Measurements from ENCODE around the gene AQP6. TPM values are rescaled to one million over a fixed set of nuclear protein-coding genes. Genes with fewer than 3 reads are reported as not detected.

The AQP6 gene
- total and polyA plus RNA-seq, 2 donors (not counting 1 experiment from before 2014, with no cell fraction given) = 0.17 TPM; not detected in 1

- no peaks in the 10 kb centered on the region for H3K36me3 ChIP-seq (ENCODE audit: control insufficient read depth, insufficient read depth, low read length)
- H3K4me3 ChIP-seq (replicated peaks in 1 of 4; ENCODE audit: control extremely low read depth in 1 of 4, insufficient read depth in 1 of 4, low read depth in 3 of 4, low read length in 4 of 4) = no peak overlapping the region
- H3K9me3 ChIP-seq (ENCODE audit: control insufficient read depth, insufficient read depth, low read depth, low read length) = no peaks in the 10 kb centered on the region
- H3K4me2 ChIP-seq (ENCODE audit: extremely low read depth, insufficient read depth, low read length) = no peak overlapping the region
- H3K4me1 ChIP-seq (ENCODE audit: control insufficient read depth, extremely low read depth, insufficient read depth, low read length) = no peaks in the 10 kb centered on the region
- H3K27me3 ChIP-seq (ENCODE audit: control insufficient read depth, insufficient read depth, low read length) = no peaks in the 10 kb centered on the region
- no peaks in the 10 kb centered on the region for H3K79me2 ChIP-seq (ENCODE audit: control insufficient read depth, insufficient read depth, low read length)
- H4K20me1 ChIP-seq (ENCODE audit: control insufficient read depth, extremely low read depth, insufficient read depth, low read length) = no peaks in the 10 kb centered on the region
- DNase-seq (ENCODE audit: low read depth in 2 of 2) = no peak
- H3K9ac ChIP-seq (ENCODE audit: insufficient read depth, low read length) = no peak overlapping the region
- no peak overlapping the region for H3K27ac ChIP-seq (ENCODE audit: insufficient read depth, low read length)
- no peak overlapping the region for H2AFZ ChIP-seq (ENCODE audit: low read length)
- TF ChIP-seq EZH2 (IDR thresholded peaks at IDR 0.05; ENCODE audit: low read length, missing control alignments) (no peak), CTCF (conservative IDR thresholded peaks at IDR 0.05 in 1 of 2, IDR thresholded peaks at IDR 0.05 in 1 of 2; ENCODE audit: low read depth in 1 of 2, low read length in 2 of 2) (no peak)
Observed at GRCh38 chr12:49939707-49940106, 33.0 kb upstream of the AQP6 start.

GRCh38 chr12:49941556-49942511, 30.9 kb upstream of the AQP6 start:
- no peak overlapping the region for H3K27ac ChIP-seq (ENCODE audit: insufficient read depth, low read length)
- DNase-seq (ENCODE audit: low read depth in 2 of 2) = no peak
- TF ChIP-seq CTCF (conservative IDR thresholded peaks at IDR 0.05 in 1 of 2, IDR thresholded peaks at IDR 0.05 in 1 of 2; ENCODE audit: low read depth in 1 of 2, low read length in 2 of 2) (no peak), EZH2 (IDR thresholded peaks at IDR 0.05; ENCODE audit: low read length, missing control alignments) (no peak)
- H3K36me3 ChIP-seq (ENCODE audit: control insufficient read depth, insufficient read depth, low read length) = no peaks in the 10 kb centered on the region
- H3K4me1 ChIP-seq (ENCODE audit: control insufficient read depth, extremely low read depth, insufficient read depth, low read length) = no peaks in the 10 kb centered on the region
- no peaks in the 10 kb centered on the region for H3K9me3 ChIP-seq (ENCODE audit: control insufficient read depth, insufficient read depth, low read depth, low read length)
- H2AFZ ChIP-seq (ENCODE audit: low read length) = no peak overlapping the region
- no peaks in the 10 kb centered on the region for H4K20me1 ChIP-seq (ENCODE audit: control insufficient read depth, extremely low read depth, insufficient read depth, low read length)
- no peaks in the 10 kb centered on the region for H3K79me2 ChIP-seq (ENCODE audit: control insufficient read depth, insufficient read depth, low read length)
- no peaks in the 10 kb centered on the region for H3K27me3 ChIP-seq (ENCODE audit: control insufficient read depth, insufficient read depth, low read length)
- no peak overlapping the region for H3K4me3 ChIP-seq (replicated peaks in 1 of 4; ENCODE audit: control extremely low read depth in 1 of 4, insufficient read depth in 1 of 4, low read depth in 3 of 4, low read length in 4 of 4)
- H3K4me2 ChIP-seq (ENCODE audit: extremely low read depth, insufficient read depth, low read length) = no peak overlapping the region
- H3K9ac ChIP-seq (ENCODE audit: insufficient read depth, low read length) = no peak overlapping the region

GRCh38 chr12:49942512-49942893, 30.2 kb upstream of the AQP6 start:
- no peak overlapping the region for H3K9ac ChIP-seq (ENCODE audit: insufficient read depth, low read length)
- H4K20me1 ChIP-seq (ENCODE audit: control insufficient read depth, extremely low read depth, insufficient read depth, low read length) = no peaks in the 10 kb centered on the region
- H3K27me3 ChIP-seq (ENCODE audit: control insufficient read depth, insufficient read depth, low read length) = no peaks in the 10 kb centered on the region
- no peaks in the 10 kb centered on the region for H3K9me3 ChIP-seq (ENCODE audit: control insufficient read depth, insufficient read depth, low read depth, low read length)
- H3K79me2 ChIP-seq (ENCODE audit: control insufficient read depth, insufficient read depth, low read length) = no peaks in the 10 kb centered on the region
- H3K4me2 ChIP-seq (ENCODE audit: extremely low read depth, insufficient read depth, low read length) = no peak overlapping the region
- no peak overlapping the region for H2AFZ ChIP-seq (ENCODE audit: low read length)
- no peaks in the 10 kb centered on the region for H3K4me1 ChIP-seq (ENCODE audit: control insufficient read depth, extremely low read depth, insufficient read depth, low read length)
- H3K27ac ChIP-seq (ENCODE audit: insufficient read depth, low read length) = no peak overlapping the region
- H3K4me3 ChIP-seq (replicated peaks in 1 of 4; ENCODE audit: control extremely low read depth in 1 of 4, insufficient read depth in 1 of 4, low read depth in 3 of 4, low read length in 4 of 4) = no peak overlapping the region
- no peaks in the 10 kb centered on the region for H3K36me3 ChIP-seq (ENCODE audit: control insufficient read depth, insufficient read depth, low read length)
- no peak for DNase-seq (ENCODE audit: low read depth in 2 of 2)
- no peak for TF ChIP-seq CTCF (conservative IDR thresholded peaks at IDR 0.05 in 1 of 2, IDR thresholded peaks at IDR 0.05 in 1 of 2; ENCODE audit: low read depth in 1 of 2, low read length in 2 of 2)

Measured in fibroblast of lung (primary cell).